Measurements from ENCODE around the gene VOPP1.

The VOPP1 gene

GRCh38 chr7:55556492-55556891, 15.8 kb downstream of the VOPP1 start:
- FAIRE-seq (no peak), DNase-seq (ENCODE audit: insufficient read length, low spot score) (no peak)
- TF ChIP-seq POLR2A (IDR thresholded peaks at IDR 0.05; ENCODE audit: low read depth, low read length) = no peak

GRCh38 chr7:55556031-55556430, 16.3 kb downstream of the VOPP1 start:
- DNase-seq (ENCODE audit: insufficient read length, low spot score) (no peak), FAIRE-seq (no peak)
- no peak for TF ChIP-seq POLR2A (IDR thresholded peaks at IDR 0.05; ENCODE audit: low read depth, low read length)

GRCh38 chr7:55555160-55555559, 17.1 kb downstream of the VOPP1 start:
- DNase-seq (ENCODE audit: insufficient read length, low spot score) (no peak), FAIRE-seq (no peak)
- TF ChIP-seq POLR2A (IDR thresholded peaks at IDR 0.05; ENCODE audit: low read depth, low read length) = no peak

DNA sequence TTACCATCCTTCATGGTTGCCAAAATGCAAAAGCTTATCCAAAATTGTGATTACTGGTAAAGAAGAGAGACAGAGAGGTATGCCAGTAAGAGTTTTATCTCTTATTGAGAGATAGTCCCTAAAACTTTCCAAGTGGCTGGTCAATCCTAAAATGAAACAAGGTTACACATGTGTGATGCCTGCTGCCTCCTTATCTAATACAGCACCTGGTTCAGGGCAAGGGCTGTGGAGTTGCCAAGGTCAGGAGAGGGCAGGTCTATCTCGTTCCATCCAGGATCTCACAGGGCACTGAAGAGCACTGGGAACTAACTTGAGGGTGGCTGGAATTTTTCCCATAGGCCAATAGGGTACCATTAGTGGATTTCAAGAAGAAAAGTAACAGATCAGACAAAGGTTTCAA, 18.3 kb downstream of the VOPP1 start:
- TF ChIP-seq POLR2A (IDR thresholded peaks at IDR 0.05; ENCODE audit: low read depth, low read length) = no peak
- DNase-seq (ENCODE audit: insufficient read length, low spot score) = no peak
- FAIRE-seq = no peak

DNA sequence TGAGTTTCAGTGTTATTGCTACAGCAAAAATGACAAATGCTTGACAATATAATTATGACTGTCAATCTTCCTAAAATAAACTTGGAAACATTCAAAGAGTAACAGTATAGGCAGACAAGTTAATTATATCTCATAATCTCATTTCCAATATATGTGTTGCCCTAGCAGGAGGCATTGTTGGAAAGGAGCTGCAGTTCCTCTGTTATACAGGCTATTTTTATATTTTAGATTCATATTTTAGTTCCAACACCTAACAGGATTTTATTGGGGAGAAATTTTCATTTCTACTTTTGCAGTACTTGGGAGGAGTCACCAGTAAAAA, 19.3 kb downstream of the VOPP1 start:
- TF ChIP-seq POLR2A (IDR thresholded peaks at IDR 0.05; ENCODE audit: low read depth, low read length) = no peak
- DNase-seq (ENCODE audit: insufficient read length, low spot score) = no peak
- no peak for FAIRE-seq

GRCh38 chr7:55552320-55553023, 19.8 kb downstream of the VOPP1 start:
- DNase-seq (ENCODE audit: insufficient read length, low spot score) (peak; percentile 97), FAIRE-seq (peak; percentile 86)
- TF ChIP-seq POLR2A (IDR thresholded peaks at IDR 0.05; ENCODE audit: low read depth, low read length) = no peak

- no peak for TF ChIP-seq POLR2A (IDR thresholded peaks at IDR 0.05; ENCODE audit: low read depth, low read length)
- DNase-seq (ENCODE audit: insufficient read length, low spot score) = no peak
- no peak for FAIRE-seq
These were observed 21.3 kb downstream of the VOPP1 start for GRCh38 chr7:55550841-55551537.

- FAIRE-seq = no peak
- no peak for TF ChIP-seq POLR2A (IDR thresholded peaks at IDR 0.05; ENCODE audit: low read depth, low read length)
- DNase-seq (ENCODE audit: insufficient read length, low spot score) = no peak
These were observed 22.2 kb downstream of the VOPP1 start for GRCh38 chr7:55550010-55550663.

GRCh38 chr7:55549457-55549856, 22.8 kb downstream of the VOPP1 start:
- no peak for TF ChIP-seq POLR2A (IDR thresholded peaks at IDR 0.05; ENCODE audit: low read depth, low read length)
- no peak for FAIRE-seq
- no peak for DNase-seq (ENCODE audit: insufficient read length, low spot score)

DNA sequence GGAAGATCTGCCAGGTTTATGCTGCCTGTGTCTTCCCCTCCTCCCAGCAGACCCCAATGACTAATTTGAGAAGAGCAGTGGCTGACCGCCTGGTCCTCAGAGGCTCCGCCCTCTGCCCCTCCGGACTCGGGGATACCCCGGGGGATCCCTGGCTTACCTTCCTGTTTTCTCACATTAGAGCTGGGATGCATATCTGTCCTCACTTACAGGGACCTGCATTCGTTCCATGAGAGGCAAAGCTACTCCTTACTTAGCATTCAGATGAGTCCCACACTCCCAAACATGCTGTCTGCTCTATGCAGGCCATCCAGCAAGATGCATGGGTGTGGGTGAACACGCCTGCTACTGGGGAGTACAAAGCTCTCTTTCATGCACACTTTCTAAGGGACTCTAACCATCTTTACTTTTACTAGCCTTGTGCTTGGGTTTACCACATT, 24.0 kb downstream of the VOPP1 start:
- no peak for DNase-seq (ENCODE audit: insufficient read length, low spot score)
- no peak for TF ChIP-seq POLR2A (IDR thresholded peaks at IDR 0.05; ENCODE audit: low read depth, low read length)
- no peak for FAIRE-seq

DNA sequence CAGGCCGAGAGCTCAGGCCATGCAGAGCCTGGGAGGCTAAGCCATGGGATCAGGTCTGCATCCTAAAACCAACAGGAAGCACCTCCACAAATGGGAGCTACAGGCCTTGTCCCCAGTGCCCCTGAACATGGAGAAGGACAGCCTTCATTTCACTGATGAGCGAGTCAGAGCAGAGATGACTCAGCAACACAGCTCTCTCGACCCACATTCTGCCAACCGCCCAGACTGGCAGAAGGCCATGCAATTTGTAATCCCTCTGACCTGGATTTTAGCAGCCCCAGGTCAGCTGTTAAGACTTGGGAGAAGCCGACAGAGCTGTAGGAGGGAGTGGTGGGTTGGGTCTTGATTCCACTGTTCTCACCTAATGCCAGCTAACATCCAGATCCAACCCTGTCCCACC, 25.5 kb downstream of the VOPP1 start:
- TF ChIP-seq POLR2A (IDR thresholded peaks at IDR 0.05; ENCODE audit: low read depth, low read length) = no peak
- FAIRE-seq (peak; percentile 95), DNase-seq (ENCODE audit: insufficient read length, low spot score) (peak; percentile 98)

DNA sequence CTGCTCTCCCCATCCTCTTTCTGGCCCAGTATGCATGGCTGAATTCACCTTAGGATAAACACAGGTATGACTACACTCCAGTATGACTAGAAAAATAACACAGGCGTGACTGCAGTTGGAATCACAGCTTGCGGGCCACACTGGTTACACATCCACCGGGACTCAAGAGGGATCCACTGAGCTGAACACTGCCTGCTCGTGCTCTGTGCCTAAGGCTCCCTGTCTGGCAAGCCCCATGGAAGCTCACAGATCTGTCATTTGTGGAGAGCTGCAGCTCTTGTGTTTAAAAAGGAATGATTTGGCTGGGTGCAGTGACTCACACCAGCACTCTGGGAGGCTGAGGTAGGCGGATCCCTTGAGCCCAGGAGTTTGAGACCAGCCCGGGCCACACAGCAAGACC, 26.8 kb downstream of the VOPP1 start:
- FAIRE-seq (peak; percentile 90), DNase-seq (ENCODE audit: insufficient read length, low spot score) (peak; percentile 90)
- TF ChIP-seq POLR2A (IDR thresholded peaks at IDR 0.05; ENCODE audit: low read depth, low read length) = no peak

- DNase-seq (ENCODE audit: insufficient read length, low spot score) = no peak
- FAIRE-seq = no peak
- no peak for TF ChIP-seq POLR2A (IDR thresholded peaks at IDR 0.05; ENCODE audit: low read depth, low read length)
These were observed 32.0 kb downstream of the VOPP1 start for GRCh38 chr7:55540226-55540858.

GRCh38 chr7:55539380-55539779, 32.9 kb downstream of the VOPP1 start:
- peak; percentile 46 for DNase-seq (ENCODE audit: insufficient read length, low spot score)
- TF ChIP-seq POLR2A (IDR thresholded peaks at IDR 0.05; ENCODE audit: low read depth, low read length) = no peak
- no peak for FAIRE-seq

All from H54 (cell line).